ENCODE measurements around the gene SPATA33.

SPATA33 gene

DNA sequence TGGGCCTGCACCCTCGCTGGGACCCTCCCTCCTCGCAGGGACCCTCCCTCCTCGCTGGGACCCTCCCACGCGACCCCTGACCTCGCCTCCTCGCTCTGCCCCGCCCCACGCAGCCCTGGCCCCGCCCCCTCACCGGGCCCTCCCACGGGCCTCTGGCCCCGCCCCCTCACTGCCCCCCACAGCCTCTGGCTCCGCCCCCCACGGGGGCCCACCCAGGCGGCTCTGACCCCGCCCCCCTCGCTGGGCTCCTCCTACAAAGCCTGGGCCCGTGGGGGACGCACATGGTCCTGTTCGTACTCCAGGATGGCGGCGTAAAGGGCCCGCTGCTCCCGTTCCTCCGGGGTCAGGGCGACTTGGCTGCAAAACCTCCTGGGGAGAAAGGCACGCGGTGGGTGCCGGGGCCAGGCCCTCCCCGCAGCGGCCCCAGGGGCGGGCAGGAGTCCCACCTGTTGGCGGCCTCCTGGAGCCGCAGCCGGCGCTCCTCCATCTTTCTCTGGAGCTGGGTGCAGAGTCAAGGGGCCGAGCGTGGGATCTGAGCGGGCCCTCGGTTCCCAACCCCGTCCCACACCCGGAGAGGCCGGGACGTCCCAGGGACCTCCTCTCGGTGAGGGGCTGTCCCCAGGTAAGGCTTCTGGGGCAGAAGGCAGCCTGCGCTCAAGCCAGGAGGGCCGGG is 54.1 kb downstream of the SPATA33 start:
- peak; percentile 58 for DNase-seq

DNA sequence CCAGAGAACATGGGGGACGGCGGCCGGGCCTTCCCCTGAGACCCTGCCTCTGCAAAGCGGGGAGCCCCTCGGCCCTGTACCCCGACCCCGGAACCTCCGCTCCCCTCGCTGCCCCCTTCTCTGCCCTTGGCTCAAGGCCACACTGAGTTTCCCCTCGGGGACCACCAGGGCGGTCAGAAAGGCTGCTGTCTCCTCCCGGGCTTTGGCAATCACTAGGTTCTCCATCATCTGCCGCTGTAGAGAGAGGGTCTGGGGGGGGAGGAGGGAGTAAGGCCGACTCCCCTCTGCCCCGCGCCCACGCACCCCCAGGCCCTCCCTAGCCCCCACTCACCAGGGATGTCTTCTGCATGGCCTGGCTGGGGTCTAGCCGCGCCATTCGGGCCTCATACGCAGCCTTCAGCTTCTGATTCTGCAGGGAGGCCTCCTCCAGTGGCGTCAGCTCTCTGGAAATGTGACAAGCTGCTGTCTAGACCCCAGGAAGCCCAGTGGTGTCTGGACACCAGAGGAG is 54.7 kb downstream of the SPATA33 start:
- no peak for DNase-seq

DNA sequence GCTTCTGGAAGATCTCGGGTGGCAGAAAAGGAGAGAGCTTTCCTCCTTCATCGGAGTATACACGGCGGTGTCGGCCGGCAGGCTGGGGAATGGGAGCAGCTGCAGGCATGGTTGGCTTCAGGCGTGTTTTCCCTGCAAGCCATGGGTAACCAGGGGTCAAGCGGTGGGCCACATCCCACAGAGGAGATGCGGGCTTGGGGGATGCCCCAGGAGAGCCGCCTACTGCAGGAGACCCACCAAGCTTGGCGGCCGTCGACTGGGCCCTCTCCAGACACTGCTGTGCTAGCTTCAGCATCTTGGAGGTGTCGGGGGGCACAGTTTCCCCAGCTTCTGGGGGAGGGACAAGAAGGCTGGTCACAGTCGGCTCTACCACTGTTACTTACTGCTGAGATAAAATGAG is 58.9 kb downstream of the SPATA33 start:
- no peak for DNase-seq

DNA sequence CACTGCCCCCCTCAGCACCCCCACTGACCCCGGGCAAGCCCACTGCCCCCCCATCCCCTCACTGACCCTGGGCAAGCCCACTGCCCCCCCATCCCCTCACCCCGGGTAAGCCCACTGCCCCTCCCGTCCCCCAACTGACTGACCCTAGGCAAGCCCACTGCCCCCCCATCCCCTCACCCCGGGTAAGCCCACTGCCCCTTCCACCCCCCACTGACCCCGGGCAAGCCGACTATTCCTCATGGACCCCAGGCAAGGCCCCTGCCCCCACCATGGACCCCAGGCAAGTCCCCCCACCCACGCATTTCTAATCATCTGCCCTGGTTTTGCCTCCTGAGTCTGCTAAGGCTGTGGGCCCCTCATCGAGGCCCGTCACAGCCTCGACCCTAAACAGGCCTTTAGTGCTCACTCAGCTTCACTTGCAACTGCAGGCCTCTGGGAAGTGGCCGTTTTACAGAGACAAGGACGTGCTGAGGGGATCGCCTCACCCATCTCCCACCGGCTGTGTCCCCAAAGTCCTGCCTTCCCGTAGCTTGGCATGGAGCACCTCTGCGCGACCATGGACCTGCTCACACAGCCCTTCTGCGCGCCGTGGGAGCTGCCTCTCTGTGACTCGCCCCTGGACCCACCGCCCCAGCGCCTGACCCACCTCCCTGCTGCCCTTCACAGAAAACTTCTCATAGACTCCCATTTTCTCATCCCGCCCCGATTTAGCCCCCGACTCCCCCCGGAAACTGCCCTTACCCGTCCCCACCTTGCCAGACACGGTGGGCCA is 59.5 kb downstream of the SPATA33 start:
- no peak for DNase-seq

DNA sequence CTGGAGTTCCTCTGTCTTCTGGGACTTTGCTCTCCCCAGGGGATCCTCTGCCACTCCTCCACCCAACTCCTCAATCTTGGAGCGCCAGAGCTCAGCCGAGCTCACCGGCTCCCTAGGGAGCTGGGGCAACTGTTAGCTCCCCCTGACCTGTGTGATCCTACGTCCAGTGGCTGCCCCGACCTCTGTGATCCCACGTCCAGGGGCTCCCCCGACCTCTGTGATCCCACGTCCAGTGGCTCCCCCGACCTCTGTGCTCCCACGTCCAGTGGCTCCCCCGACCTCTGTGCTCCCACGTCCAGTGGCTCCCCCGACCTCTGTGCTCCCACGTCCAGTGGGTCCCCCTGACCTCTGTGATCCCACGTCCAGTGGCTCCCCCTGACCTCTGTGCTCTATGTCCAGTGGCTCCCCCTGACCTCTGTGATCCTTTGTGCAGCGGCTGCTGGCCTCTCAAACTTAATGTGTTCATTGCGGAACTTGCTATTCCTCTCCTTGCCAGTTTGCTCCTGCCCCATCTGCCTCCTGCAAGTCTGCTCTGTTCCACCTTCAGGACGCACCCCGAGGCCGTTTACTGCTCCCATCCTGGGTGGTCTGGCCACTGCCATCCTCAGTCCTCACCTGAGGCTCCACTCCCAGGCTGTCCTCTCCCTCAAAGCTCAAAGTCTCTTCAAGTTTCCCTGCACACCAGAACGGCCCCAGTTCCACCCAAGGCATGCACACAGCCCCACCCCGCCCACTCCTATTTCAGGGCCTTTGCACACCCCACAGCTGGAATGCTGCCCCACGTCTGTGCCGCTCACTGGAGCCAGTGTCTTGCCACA is 60.3 kb downstream of the SPATA33 start:
- DNase-seq, result no peak

Measured in T-helper 9 cell (primary cell).